SKM-1 treated with dmso at 0.1 percent for 144 hours (cell line): ENCODE measurements around the gene PLIN3.
"Not testable (repeated sequence)": the region's sequence is repeated elsewhere in the genome, so short reads cannot be mapped to it uniquely, and the experiment has no call there.

Source experiments
- DNase-seq: peaks from one replicate; lab custom pipeline; 2025; ENCODE audit not compliant: unreplicated experiment; lab: John Stamatoyannopoulos, UW

Gene PLIN3

DNA sequence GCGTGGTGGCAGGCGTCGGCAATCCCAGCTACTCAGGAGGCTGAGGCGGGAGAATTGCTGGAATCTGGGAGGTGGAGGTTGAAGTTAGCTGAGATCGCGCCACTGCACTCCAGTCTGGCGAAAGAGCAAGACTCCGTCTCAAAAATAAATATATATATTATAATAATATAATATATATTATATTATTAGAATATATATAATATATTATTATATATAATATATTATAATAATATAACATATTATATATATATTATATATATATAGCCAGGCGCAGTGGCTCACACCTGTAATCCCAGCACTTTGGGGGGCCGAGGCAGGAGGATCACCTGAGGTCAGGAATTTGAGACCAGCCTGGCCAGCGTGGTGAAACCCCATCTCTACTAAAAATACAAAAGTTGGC lies 25.5 kb upstream of the PLIN3 start:
- DNase-seq: not testable (repeated sequence)

DNA sequence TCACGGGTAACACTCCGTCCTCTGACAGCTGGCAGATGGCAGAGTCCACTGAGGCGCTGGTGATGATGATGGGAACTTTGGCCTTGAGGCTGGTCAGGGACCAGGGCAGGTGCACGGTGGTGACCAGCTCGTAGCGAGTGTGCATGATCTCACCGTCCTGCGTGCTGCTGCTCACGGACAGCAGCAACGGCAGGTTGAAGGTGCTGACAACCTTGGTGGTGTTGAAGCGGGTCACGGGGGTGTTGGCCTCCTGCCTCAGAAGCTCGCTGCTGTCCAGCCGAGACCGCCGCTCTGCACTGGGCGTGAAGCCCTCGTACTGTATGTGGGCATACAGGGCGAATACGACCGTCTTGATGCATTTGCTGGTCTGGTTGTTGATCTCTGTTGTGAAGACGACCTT lies 23.6 kb upstream of the PLIN3 start:
- DNase-seq: no peak

DNA sequence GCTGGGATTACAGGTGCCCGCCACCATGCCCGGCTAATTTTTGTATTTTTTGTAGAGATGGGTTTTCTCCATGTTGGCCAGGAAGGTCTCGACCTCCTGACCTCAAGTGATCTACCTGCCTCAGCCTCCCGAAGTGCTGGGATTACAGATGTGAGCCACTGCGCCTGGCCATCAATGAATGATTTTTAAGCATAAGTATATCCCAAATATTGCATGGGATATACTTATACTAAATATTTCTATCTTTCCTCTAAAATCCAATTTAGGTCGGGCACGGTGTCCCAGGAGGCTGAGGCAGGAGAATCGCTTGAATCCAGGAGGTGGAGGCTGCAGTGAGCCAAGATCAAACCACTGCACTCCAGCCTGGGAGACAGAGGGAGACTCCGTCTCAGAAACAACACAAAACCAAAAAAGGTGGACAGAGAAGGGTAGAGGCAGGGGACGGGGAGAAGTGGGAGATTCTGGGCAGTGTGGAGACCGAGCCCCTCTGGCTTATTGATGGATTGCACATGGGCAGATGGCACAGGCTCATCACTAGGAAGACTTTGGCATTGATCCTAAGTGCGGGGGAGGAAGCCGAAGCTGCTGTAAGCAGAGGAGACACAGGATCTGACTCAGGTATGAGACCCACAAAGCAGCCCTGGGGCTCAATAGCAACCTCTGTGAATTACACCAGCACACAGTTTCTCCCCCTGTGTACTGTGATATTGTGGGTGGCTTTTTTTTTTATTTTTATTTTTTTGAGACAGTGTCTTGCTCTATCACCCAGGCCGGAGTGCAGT lies 21.8 kb upstream of the PLIN3 start:
- DNase-seq: no peak

DNA sequence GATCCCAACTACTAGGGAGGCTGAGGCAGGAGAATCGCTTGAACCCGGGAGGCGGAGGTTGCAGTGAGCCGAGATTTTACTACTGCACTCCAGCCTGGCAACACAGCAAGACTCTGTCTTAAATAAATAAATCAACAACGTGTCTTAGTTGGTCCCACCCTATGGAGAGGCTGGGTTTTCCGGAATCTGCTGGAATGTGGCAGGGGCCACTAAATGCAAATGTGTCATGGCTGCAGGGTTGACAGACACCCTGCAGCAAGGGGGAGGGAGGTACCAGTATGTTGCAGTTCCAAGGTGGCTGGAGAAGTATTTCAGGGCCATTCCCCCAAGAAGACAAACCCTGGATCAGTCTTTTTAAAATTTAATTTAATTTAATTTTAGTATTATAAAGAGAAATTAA lies 20.3 kb upstream of the PLIN3 start:
- not testable (repeated sequence) for DNase-seq

DNA sequence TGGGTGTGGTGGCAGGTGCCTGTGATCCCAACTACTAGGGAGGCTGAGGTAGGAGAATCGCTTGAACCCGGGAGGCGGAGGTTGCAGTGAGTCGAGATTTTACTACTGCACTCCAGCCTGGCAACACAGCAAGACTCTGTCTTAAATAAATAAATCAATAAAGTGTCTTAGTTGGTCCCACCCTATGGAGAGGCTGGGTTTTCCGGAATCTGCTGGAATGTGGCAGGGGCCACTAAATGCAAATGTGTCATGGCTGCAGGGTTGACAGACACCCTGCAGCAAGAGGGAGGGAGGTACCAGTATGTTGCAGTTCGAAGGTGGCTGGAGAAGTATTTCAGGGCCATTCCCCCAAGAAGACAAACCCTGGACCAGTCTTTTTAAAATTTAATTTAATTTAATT lies 17.5 kb upstream of the PLIN3 start:
- DNase-seq: not testable (repeated sequence)

DNA sequence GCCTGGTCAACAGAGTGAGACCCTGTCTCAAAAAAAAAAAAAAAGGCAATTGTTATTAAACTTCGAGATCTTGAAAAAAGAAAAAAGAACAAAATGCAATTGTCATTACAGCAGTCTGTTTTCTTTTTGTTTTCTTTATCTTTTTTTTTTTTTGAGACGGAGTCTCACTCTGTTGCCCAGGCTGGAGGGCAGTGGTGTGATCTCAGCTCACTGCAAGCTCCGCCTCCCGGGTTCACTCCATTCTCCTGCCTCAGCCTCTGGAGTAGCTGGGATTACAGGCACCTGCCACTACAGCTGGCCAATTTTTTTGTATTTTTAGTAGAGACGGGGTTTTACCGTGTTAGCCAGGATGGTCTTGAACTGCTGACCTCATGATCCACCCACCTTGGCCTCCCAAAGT lies 15.4 kb upstream of the PLIN3 start:
- DNase-seq: not testable (repeated sequence)

DNA sequence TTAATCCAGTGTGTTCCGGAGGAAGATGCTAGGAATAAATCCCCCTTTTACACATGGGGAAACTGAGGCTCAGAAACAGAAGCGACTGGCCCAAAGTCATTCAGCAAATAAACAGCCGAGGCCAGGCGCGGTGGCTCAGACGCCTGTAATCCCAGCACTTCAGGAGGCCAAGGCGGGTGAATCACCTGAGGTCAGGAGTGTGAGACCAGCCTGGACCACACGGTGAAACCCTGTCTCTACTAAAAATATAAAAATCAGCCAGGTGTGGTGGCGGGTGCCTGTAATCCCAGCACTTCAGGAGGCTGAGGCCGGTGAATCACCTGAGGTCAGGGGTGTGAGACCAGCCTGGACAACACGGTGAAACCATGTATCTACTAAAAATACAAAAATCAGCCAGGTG lies 11.6 kb upstream of the PLIN3 start:
- DNase-seq: no peak

DNA sequence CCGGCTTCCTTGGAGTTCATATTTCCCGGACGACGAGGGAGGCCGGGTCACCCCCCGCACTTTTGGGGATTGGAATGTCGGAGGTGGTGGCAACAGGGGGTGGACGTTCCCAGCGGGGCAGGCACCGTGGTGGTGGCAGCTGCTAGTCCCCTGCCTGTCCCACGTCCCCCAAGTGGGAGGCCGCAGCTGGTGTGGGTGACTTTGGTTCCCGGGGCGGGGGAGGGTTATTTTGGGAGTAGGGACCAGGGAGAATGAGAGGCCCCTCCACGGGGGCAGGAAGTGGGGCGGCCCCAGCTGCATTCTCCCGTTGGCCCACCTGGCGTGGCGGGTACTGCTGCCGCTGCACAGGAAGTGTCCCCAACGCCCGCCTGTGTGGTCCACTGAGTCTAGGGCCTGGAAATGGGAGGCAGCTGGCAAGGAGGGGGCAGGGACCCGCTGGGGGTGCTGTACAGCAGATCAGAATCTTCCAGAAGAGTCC lies 11.1 kb upstream of the PLIN3 start:
- DNase-seq: no peak

DNA sequence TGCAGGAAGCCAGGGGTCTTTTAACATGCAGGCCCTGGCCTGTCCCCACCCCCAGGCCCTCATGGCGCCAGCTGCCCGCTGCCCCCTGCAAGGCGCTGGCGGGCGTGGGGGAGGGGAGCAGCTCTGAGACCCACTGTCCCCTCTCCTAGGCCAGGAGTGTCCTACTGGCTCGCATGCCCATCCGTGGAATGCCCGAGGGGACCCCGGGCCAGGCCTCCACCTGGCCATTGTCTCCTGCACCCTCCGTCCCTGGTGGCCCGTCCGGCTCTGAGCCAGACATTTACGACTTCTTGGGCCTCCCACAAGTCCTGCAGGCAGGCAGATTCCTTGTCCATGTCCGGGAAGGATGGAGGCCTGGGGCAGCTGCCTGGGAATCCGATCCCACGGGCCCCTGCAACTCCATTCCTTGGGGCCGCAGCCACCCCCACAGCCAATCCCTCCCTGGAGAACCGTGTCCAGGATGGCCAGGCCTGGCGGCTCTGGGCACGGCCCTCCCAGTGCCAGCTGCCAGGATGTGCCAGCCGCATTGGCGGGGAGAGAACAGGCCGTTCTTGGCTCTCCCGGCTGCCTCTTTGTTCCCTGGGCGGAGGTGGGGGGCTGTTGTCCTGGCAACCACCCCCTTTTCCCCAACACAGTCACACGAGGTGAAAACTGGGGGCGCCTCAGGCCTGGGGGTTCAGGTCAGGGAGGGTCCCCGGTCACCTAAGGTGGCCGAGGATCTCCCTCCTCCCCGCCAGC lies 10.5 kb upstream of the PLIN3 start:
- no peak for DNase-seq

DNA sequence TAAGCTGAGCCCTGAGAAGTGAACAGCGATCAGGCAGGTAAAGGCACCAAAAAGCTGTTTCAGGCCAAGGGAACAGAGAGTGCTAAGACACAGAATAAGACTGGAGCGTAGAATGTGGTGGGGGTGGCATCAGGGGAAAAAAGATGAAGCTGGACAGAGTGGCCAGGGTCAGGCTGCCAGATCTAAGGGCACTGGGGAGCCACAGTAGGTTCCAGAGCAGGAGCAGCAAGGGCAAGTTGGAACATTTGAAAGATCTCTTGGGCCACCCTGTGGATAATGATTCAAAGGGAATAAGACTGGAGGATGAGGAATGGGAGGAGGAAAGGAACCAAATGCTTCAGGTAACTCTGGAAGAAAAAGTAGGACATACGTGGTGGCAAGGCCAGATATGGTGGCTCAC lies 6.5 kb upstream of the PLIN3 start:
- DNase-seq: no peak

DNA sequence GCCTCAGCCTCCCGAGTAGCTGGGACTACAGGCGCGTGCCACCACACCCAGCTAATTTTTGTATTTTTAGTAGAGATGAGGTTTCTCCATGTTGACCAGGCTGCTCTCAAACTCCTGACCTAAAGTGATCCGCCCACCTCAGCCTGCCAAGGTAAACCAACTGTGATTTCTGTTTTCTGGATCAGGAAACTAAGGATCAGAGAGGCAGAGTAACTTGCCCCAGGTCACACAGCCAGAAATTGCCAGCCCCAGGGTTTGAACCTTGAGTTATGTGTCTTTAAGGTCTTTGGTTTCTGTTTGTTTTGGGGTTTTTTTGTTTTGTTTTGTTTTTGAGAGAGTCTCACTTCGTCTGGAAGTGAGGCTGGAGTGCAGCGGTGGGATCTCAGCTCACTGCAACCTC lies 4.2 kb upstream of the PLIN3 start:
- no peak for DNase-seq

DNA sequence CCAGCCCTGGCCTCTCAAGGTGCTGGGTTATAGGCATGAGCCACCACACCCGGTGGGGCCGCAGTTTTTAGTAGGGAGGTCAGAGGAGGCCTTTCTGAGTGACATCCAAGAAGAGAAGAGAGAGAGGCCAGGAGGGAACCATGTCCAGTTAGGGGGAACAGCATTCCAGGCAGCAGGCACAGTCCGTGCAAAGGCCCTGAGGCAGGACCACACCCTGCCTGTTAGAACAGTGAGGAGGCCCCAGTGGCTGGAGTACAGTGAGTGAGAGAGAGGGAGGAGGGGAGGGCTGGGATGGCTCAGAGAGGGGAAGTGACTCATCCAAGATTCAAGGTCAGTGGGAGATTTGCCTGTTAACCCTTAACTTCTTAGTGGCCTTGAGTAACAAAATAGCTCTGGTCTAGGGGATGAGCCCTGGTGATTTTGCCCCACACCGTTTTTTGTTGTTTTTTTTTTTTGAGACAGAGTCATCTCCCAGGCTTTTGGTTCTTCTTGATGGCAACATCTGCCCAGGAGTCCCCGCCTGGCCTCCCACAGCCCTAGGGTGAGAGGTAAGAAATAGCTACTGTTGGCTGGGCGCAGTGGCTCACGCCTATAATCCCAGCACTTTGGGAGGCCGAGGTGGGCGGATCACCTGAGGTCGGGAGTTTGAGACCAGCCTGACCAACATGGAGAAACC lies 2.7 kb upstream of the PLIN3 start:
- peak; percentile 94 for DNase-seq

DNA sequence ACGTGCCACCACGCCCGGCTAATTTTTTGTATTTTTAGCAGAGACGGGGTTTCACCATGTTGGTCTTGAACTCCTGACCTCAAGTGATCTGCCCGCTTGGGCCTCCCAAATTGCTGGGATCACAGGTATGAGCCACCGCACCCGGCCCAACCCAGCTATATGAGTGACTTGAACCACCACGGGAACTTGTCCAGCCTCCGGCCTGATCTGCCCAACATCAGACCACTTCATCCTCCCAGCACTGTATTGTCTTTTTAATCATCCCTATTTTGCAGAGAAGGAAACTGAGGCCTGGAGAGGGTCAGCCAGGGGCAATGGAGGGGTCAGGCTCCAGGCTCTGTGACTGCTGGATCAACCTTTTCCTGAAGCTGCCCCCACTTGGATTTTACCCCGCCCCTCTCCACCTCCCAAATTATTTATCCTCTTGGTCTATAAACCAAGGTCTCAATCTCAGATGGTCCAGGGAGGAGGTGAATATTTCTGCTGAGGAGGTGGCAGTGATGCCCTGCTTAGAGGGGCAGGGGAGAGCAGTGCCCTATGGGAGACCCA lies 893 bp upstream of the PLIN3 start:
- no peak for DNase-seq

DNA sequence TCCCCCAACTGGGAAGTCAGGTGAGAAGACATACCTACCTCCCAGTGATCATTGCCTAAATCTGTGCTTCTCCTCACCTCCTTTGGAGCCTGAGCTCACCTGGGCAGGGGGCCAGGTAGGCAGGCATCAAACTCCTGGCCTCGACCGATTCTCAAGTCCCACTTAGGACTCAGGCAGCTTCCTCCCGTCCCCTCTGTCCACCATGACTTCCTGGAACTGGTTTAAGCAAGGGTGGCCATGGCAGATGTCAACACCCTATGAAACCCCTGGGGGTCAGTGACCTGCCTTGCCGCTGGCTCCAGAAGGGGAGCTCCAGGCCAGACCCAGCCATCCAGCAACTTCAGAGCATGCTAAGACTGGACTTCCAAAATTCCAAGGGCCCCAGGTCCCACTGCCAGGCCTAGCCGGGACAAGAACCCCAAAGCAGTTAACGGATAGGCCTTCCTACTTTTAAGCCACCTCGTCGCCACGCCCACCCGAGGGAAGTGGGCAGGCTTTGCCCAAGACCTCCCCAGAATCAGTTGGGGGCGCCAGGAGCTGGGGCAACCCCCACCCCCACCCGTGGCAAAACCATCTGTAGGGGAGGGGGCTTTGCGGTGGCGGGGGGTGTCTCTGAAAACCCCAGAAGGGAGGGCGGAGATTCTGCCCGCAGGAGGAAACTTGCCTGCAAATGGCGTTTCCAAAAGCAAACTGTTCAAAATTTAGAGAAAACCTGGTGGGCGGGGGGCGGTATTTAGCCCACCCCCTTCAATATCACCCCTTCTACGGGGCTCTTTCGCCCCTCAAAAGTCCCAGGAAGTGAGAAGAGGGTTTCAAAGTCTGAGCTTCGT lies 657 bp downstream of the PLIN3 start:
- DNase-seq: no peak

DNA sequence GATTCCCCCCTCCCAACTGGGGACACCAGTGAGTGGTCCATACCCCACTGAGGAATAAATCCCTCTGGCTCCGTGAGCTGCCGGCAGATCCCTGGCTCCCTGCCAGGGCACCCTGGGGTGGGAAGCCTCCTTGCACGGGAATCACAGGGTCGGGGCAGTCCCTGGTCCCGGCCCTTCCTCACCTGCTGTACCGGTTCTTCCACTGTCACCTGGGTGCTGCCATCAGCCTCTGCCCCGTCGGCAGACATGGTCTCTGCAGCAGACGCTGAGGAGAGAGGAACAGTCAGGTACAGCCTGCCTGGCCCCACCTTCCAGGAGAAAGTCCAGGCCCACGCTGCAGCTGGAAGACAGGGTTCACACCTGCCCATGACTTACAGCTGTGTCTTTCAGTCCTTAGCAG lies 6.3 kb downstream of the PLIN3 start:
- DNase-seq: no peak

DNA sequence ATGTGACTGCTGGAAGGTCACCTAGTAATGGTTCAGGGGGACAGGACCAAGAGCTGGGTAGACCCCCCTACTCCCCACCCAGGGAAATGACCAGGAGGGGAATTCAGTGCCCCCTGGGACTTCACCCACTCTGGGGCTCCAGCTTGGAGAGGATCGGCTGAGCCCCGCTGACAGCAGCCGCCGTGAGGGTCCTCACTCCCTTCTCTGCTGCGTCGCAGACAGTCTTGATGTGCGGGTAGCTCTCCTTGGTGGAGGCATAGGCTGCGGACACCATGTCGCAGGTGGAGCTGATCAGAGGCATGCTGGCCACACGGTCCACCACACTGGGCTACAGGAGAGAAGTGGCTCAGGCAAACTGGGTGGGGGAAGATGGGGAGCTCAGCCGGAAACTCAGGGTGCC lies 7.8 kb downstream of the PLIN3 start:
- no peak for DNase-seq

DNA sequence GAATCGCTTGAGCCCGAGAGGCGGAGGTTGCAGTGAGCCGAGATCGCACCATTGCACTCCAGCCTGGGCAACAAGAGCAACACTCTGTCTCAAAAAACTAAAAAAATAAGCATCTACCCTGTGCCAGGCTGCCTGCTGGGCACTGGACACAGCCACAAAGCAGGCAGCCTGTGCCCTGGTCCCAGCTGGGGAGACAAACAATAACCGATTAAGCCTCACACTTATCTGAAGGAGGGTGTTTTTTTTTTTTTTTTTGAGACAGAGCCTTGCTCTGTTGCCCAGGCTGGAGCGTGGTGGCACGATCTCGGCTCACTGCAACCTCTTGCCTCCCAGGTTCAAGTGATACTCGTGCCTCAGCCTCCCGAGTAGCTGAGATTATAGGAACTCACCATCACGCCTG lies 11.0 kb downstream of the PLIN3 start:
- not testable (repeated sequence) for DNase-seq

DNA sequence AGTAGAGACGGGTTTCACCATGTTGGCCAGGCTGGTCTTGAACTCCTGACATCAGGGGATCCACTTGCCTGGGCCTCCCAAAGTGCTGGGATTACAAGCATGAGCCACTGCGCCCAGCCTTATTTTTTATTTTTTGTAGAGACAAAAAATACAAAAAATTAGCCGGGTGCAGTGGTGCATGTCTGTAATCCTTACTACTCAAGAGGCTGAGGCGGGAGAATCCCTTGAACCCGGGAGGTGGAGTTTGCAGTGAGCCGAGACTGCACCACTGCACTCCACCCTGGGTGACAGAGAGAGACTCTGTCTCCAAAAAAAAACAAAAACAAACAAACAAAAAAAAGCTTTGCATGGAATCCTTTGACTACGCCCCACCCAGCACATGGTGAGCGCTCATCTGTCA lies 14.0 kb downstream of the PLIN3 start:
- DNase-seq: not testable (repeated sequence)

DNA sequence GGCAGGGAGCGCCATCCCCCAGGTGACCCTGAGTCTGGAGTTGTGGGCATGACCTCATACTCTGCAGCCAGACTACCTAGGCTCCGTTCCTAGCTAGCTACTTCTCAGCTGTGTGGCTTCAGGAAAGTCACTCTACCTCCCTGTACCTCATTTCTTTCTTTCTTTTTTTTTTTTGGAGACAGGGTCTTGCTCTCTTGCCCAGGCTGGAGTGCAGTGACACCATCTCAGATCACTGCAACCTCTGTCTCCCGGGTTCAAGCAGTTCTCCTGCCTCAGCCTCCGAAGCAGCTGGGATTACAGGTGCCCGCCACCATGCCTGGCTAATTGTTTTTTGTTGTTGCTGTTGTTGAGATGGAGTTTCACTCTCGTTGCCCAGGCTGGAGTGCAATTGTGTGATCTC lies 15.0 kb downstream of the PLIN3 start:
- DNase-seq: no peak

DNA sequence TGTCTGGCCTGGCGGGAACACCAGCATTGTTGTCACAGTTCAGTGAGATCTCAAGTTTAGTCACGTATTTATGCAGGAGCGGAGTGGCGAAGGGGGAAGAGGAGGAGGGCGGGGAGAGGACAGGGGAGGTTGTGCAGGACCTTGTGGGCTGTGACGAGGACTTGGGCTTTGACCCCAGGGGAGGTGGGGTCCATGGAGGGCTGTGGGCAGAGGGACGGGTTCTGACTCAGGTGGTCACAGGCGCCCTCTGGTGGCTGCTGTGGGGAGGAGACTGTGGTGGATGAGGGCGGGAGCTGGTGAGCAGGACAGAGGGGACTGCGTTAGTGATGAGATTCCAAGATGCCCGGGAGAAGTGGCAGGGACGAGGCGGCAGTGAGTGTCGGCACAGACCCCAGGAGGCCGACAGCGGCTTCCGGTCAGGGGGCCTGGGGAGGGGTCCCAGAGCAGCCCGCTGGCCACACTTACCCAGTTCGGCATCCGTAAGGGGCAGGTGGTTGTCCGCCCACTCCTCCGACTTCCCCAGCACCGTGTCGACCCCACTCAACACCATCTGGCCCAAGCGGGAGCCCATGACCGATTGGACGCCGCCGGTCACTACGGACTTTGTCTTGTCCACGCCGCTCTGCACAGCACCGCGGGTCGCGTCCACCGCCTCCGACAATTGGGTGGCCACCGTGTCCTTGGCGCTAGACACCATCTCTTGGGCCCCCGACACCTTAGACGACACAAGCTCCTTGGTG lies 15.7 kb downstream of the PLIN3 start:
- DNase-seq: peak; percentile 29
